Panc1 (cell line): Measurements from ENCODE around the gene MAT2A. TPM values are rescaled to one million over a fixed set of nuclear protein-coding genes. Genes with fewer than 3 reads are reported as not detected.

Experiments used
- ATAC-seq: fragments of 200-7000 bp; cut with Tn5 transposase; 2 replicates; pipeline ENCODE4 v1.9.1; 2020; ENCODE audit warnings: mild to moderate bottlenecking, moderate library complexity
- BruUV-seq: library from RNA; stranded (reverse); fragments of 400-500 nt; replicated peaks from 2 replicates; lab custom pipeline; 2021; lab: Mats Ljungman, UMichigan
- CTCF ChIA-PET: fragments of 300-600 bp; sonication (Branson Sonifier 250); formaldehyde crosslinking; loops from one replicate; lab custom pipeline; 2022; ENCODE audit warnings: antibody characterized with exemption; lab: Charles Lee
- POLR2A ChIA-PET: fragments of 300-600 bp; sonication (Branson Sonifier 250); formaldehyde crosslinking; loops from one replicate; lab custom pipeline; 2022; ENCODE audit warnings: antibody characterized with exemption; lab: Charles Lee
- DNase-seq: peaks from one replicate; pipeline ENCODE4 v3.0.0-alpha.2; 2010; ENCODE audit warnings: low read depth, low spot score
- H3K27ac ChIP-seq: 2 replicates; pipeline ENCODE4 v1.5.1; 2011; ENCODE audit warnings: mild to moderate bottlenecking, low read length, inconsistent platforms
- H3K27me3 ChIP-seq: fragments of 200-500 bp; sonication (Bioruptor generic); 2 replicates; pipeline ENCODE4 v1.6.0; 2014; ENCODE audit warnings: low read length, inconsistent platforms; ENCODE audit not compliant: control insufficient read depth, insufficient read depth
- H3K36me3 ChIP-seq: fragments of 200-500 bp; sonication (Bioruptor generic); 2 replicates; pipeline ENCODE4 v1.5.1; 2014; ENCODE audit warnings: inconsistent platforms, mild to moderate bottlenecking, low read length, moderate library complexity; ENCODE audit not compliant: control insufficient read depth, insufficient read depth
- H3K4me1 ChIP-seq: 2 replicates; pipeline ENCODE4 v1.5.1; 2011; ENCODE audit warnings: inconsistent platforms, mild to moderate bottlenecking, low read length, moderate library complexity; ENCODE audit not compliant: control insufficient read depth, insufficient read depth
- H3K4me3 ChIP-seq, 2 experiments: 2 replicates each; pipeline ENCODE4 v1.5.1; 2011 to 2012; ENCODE audit warnings: low read depth in 2 of 2, low read length in 2 of 2, mild to moderate bottlenecking in 2 of 2, inconsistent platforms in 1 of 2, moderate library complexity in 1 of 2
- H3K9me3 ChIP-seq: fragments of 200-500 bp; sonication (Bioruptor generic); 2 replicates; pipeline ENCODE4 v1.5.1; 2014; ENCODE audit warnings: low read depth, mild to moderate bottlenecking, inconsistent platforms, low read length, moderate library complexity; ENCODE audit not compliant: control insufficient read depth, insufficient read depth
- POLR2AphosphoS5 ChIP-seq: IDR thresholded peaks from 2 replicates; pipeline ENCODE4 v1.6.1; 2012; ENCODE audit warnings: mild to moderate bottlenecking, low read depth, low read length, moderate library complexity
- SIN3A ChIP-seq: IDR thresholded peaks from 2 replicates; pipeline ENCODE4 v1.6.1; 2012; ENCODE audit warnings: low read depth, mild to moderate bottlenecking, low read length, moderate library complexity, borderline replicate concordance; ENCODE audit not compliant: insufficient read depth
- TCF7L2 ChIP-seq: IDR thresholded peaks from 2 replicates; pipeline ENCODE4 v1.6.1; 2011; ENCODE audit warnings: mild to moderate bottlenecking, low read depth, low read length, inconsistent platforms
- in situ Hi-C: cut with HindIII; loops from 2 replicates; pipeline ENCODE4 v1.10.0; 2016; ENCODE audit warnings: low sequenced_read_pairs, low pct_unique_long_range_greater_than_20kb
- intact Hi-C: fragments of 100-400 bp; cut with micrococcal nuclease; formaldehyde crosslinking; loops from one replicate; pipeline ENCODE4 v1.10.0; 2022; ENCODE audit not compliant: unreplicated experiment
- total RNA-seq: library from RNA; stranded (reverse); gene quantifications from one replicate; pipeline ENCODE4 v1.2.1, GENCODE V29; 2021; ENCODE audit not compliant: unreplicated experiment
- TF ChIP-seq, protein P1 (sequence below): fragments of 450-650 bp; IDR thresholded peaks from 2 replicates; pipeline ENCODE4 v1.5.1; 2017; ENCODE audit warnings: mild to moderate bottlenecking
- TF ChIP-seq, protein P2 (sequence below), 2 experiments: IDR thresholded peaks; 2 replicates each; pipeline ENCODE4 v1.6.1; 2011 to 2012; ENCODE audit warnings: low read depth in 2 of 2, control low read depth in 1 of 2, low read length in 1 of 2, mild to moderate bottlenecking in 1 of 2, moderate library complexity in 1 of 2; ENCODE audit not compliant: insufficient read depth in 1 of 2

Gene MAT2A
- total RNA-seq, 1 experiment from 2014 or later = 547 TPM

DNA sequence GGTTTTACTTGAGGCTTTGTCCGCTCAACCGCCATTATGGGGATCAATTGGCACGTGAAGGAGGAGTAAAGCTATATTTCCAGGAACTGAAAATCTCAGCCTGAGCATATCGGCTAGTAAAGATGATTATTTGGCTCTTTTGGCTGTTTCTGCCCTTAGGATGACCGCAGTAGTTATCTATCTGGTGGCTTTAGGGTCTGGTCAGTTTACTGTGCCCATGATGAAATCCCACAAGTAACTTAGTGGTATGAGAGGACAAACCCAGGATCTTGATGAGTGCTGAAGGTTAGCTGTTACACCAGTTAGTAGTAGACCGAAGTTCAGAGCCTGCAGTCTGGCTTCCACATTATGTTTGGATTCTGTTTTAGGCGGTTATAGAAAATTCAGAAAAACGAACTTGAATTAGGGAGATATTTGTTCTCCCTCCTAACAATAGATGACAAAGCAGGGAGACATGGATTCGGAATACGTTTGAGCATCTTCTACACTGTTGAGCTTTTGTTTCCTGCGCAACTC lies 1.2 kb downstream of the MAT2A start:
- in situ Hi-C loops (loop anchor here (25.0 kb wide), 1 partner anchor 128 kb away; the partner anchor contains the start of genes CAPG and SH2D6), intact Hi-C loops (no loop called here)
- ChIA-PET POLR2A (interaction anchor here (0.9 to 3.0 kb wide), 5 partner anchors 16 to 111 kb away, joined by 3 to 16 read pairs (median 8); no protein-coding TSS in a partner anchor), CTCF (interaction anchor here (0.6 to 2.3 kb wide), 3 partner anchors 90 to 121 kb away, joined by 3 to 11 read pairs (median 4); no protein-coding TSS in a partner anchor)
- peaks cover 37% of the 10 kb centered on the region for H3K36me3 ChIP-seq
- TF ChIP-seq, protein P1, sequence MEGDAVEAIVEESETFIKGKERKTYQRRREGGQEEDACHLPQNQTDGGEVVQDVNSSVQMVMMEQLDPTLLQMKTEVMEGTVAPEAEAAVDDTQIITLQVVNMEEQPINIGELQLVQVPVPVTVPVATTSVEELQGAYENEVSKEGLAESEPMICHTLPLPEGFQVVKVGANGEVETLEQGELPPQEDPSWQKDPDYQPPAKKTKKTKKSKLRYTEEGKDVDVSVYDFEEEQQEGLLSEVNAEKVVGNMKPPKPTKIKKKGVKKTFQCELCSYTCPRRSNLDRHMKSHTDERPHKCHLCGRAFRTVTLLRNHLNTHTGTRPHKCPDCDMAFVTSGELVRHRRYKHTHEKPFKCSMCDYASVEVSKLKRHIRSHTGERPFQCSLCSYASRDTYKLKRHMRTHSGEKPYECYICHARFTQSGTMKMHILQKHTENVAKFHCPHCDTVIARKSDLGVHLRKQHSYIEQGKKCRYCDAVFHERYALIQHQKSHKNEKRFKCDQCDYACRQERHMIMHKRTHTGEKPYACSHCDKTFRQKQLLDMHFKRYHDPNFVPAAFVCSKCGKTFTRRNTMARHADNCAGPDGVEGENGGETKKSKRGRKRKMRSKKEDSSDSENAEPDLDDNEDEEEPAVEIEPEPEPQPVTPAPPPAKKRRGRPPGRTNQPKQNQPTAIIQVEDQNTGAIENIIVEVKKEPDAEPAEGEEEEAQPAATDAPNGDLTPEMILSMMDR = no peak
- TF ChIP-seq POLR2AphosphoS5 = peak; percentile 69
- BruUV-seq = no TSS peak
- no peak for ATAC-seq
- peaks cover 53% of the 10 kb centered on the region for H3K4me1 ChIP-seq
- H3K27me3 ChIP-seq = no peaks in the 10 kb centered on the region
- H3K9me3 ChIP-seq = no peaks in the 10 kb centered on the region
- no peak for DNase-seq
- peak overlapping the region; percentile 99 to 100 for H3K4me3 ChIP-seq
- peak overlapping the region; percentile 100 for H3K27ac ChIP-seq

DNA sequence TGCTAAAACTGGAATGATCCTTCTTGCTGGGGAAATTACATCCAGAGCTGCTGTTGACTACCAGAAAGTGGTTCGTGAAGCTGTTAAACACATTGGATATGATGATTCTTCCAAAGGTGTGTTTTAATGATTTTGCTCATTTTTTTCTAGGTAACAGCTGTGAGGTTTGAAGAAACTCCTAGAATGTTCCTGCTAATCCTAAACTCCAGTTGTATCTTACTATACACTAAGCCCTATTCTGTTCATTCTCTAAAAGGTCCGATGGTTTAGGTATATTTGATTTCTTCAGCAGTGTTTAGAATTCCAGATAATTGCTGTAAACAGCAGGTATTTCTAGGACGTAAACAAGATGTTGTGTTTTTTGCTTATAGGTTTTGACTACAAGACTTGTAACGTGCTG lies 2.3 kb downstream of the MAT2A start:
- CTCF ChIA-PET = interaction anchor here (0.9 kb wide), 1 partner anchor 69 kb away, joined by 3 read pairs; no protein-coding TSS in a partner anchor
- POLR2A ChIA-PET = interaction anchor here (0.7 kb wide), 1 partner anchor 111 kb away, joined by 4 read pairs; no protein-coding TSS in a partner anchor
- Histone ChIP-seq H3K27ac (peak overlapping the region; percentile 100), H3K4me1 (peaks cover 56% of the 10 kb centered on the region), H3K36me3 (peaks cover 41% of the 10 kb centered on the region), H3K27me3 (no peaks in the 10 kb centered on the region), H3K9me3 (no peaks in the 10 kb centered on the region), H3K4me3 (peak overlapping the region; percentile 99 to 100)
- BruUV-seq = no TSS peak
- DNase-seq (no peak), ATAC-seq (no peak)
- in situ Hi-C loops (loop anchor here (25.0 kb wide), 1 partner anchor 129 kb away; the partner anchor contains the start of genes CAPG and SH2D6), intact Hi-C loops (no loop called here)
- TF ChIP-seq POLR2AphosphoS5 (peak; percentile 65; the same call in 1 of the 2 replicates), TCF7L2 (no peak), SIN3A (no peak)
- TF ChIP-seq, protein P1 = no peak
- TF ChIP-seq, protein P2, sequence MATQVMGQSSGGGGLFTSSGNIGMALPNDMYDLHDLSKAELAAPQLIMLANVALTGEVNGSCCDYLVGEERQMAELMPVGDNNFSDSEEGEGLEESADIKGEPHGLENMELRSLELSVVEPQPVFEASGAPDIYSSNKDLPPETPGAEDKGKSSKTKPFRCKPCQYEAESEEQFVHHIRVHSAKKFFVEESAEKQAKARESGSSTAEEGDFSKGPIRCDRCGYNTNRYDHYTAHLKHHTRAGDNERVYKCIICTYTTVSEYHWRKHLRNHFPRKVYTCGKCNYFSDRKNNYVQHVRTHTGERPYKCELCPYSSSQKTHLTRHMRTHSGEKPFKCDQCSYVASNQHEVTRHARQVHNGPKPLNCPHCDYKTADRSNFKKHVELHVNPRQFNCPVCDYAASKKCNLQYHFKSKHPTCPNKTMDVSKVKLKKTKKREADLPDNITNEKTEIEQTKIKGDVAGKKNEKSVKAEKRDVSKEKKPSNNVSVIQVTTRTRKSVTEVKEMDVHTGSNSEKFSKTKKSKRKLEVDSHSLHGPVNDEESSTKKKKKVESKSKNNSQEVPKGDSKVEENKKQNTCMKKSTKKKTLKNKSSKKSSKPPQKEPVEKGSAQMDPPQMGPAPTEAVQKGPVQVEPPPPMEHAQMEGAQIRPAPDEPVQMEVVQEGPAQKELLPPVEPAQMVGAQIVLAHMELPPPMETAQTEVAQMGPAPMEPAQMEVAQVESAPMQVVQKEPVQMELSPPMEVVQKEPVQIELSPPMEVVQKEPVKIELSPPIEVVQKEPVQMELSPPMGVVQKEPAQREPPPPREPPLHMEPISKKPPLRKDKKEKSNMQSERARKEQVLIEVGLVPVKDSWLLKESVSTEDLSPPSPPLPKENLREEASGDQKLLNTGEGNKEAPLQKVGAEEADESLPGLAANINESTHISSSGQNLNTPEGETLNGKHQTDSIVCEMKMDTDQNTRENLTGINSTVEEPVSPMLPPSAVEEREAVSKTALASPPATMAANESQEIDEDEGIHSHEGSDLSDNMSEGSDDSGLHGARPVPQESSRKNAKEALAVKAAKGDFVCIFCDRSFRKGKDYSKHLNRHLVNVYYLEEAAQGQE (IDR thresholded peaks at IDR 0.05; ENCODE audit: insufficient read depth in 1 of 2, low read depth in 2 of 2, low read length in 1 of 2) = no peak
